A673 (cell line): ENCODE results near the gene HIRIP3.

Experiments
- CTCF ChIP-seq: fragments of 300-800, 200-600 bp; sonication (generic); conservative IDR thresholded peaks from 2 replicates; pipeline ENCODE4 v1.5.1; 2017; ENCODE audit warnings: low read depth, mild to moderate bottlenecking, antibody characterized with exemption, low read length, moderate library complexity, mixed read lengths
- EZH2 ChIP-seq: fragments of 200-600 bp; sonication (generic); IDR thresholded peaks from 2 replicates; pipeline ENCODE4 v1.6.1; 2017; ENCODE audit warnings: borderline replicate concordance, low read depth, mild to moderate bottlenecking, mixed read lengths, antibody characterized with exemption, low read length; ENCODE audit not compliant: poor library complexity, severe bottlenecking

- TF ChIP-seq CTCF (no peak), EZH2 (no peak)
Observed at GRCh38 chr16:30010844-30011713, 15.7 kb upstream of the HIRIP3 start, which contains the start of gene DOC2A.
